Vagina (tissue), 2 donors: Measurements from ENCODE around the gene OAS1.

ENCODE experiments used
- CTCF ChIP-seq, 3 experiments: fragments of 450-650 bp in 2 of 3; fragments of 200-600 bp in 1 of 3; sonication (generic) in 1 of 3; IDR thresholded peaks; one replicate each; pipeline ENCODE4 v1.5.1; 2017 to 2019; ENCODE audit warnings: antibody characterized with exemption in 3 of 3, mild to moderate bottlenecking in 2 of 3, moderate library complexity in 2 of 3
- POLR2A ChIP-seq, 2 donors: fragments of 450-650 bp; IDR thresholded peaks; one replicate each; pipeline ENCODE4 v1.6.1; 2017; ENCODE audit warnings: antibody characterized with exemption in 2 of 2, mild to moderate bottlenecking in 2 of 2, moderate library complexity in 2 of 2
- POLR2AphosphoS5 ChIP-seq, 2 donors: sonication (generic); formaldehyde crosslinking; IDR thresholded peaks; one replicate each; pipeline ENCODE4 v1.9.0; 2017; ENCODE audit warnings: antibody characterized with exemption in 2 of 2, mild to moderate bottlenecking in 2 of 2, low read depth in 1 of 2; ENCODE audit not compliant: insufficient read depth in 1 of 2

DNA sequence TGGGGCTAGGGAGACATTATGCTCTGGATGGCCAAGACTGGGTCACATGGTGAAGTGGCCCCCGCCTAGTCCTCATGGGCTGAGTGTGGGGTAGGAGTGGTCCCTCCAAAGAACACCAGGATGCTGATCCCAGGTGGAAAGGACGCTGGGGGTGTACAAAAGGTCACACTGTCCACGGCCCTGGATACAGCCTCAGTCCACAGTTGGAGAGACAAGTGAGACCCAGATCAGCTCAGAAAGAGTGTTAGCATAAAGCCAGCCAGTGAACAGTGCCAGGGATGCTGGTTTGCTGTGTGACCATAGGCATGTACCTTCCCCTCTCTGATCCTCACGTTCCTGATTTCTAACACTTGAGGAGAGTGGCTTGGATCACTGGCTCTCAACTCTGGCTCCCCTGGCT lies 58.2 kb downstream of the OAS1 start:
- TF ChIP-seq CTCF (IDR thresholded peaks at IDR 0.05) (no peak), POLR2AphosphoS5 (IDR thresholded peaks at IDR 0.05; ENCODE audit: insufficient read depth in 1 of 2, low read depth in 1 of 2) (no peak), POLR2A (IDR thresholded peaks at IDR 0.05) (no peak)
